Peyer's patch (tissue), 4 donors: ENCODE results near the gene SMAD6. TPM values are rescaled to one million over a fixed set of nuclear protein-coding genes. Genes with fewer than 3 reads are reported as not detected.

ENCODE experiments used
- DNase-seq, 3 donors: peaks; one replicate each; pipeline ENCODE4 v3.0.0-alpha.2; 2017 to 2019
- H3K27ac ChIP-seq, 4 donors: fragments of 200-600 bp; sonication (generic); one replicate each; pipeline ENCODE4 v1.5.1; 2016 to 2019
- H3K27me3 ChIP-seq, 2 donors: fragments of 200-600 bp; sonication (generic); one replicate each; pipeline ENCODE4 v1.5.1; 2019
- H3K36me3 ChIP-seq, 3 donors: fragments of 200-600 bp; sonication (generic); one replicate each; pipeline ENCODE4 v1.5.1; 2016 to 2019
- H3K4me1 ChIP-seq, 4 donors: fragments of 200-600 bp; sonication (generic); one replicate each; pipeline ENCODE4 v1.5.1; 2016 to 2019
- H3K4me3 ChIP-seq, 4 donors: fragments of 200-600 bp; sonication (generic); 1 replicate in 3 of 4; 2 replicates in 1 of 4; pipeline ENCODE4 v1.5.1; 2016 to 2019; ENCODE audit warnings: mild to moderate bottlenecking in 1 of 4
- H3K9me3 ChIP-seq, 4 donors: fragments of 200-600 bp; sonication (generic); one replicate each; pipeline ENCODE4 v1.5.1; 2016 to 2019; ENCODE audit warnings: mild to moderate bottlenecking in 1 of 4
- CTCF ChIP-seq, 6 experiments: fragments of 450-650 bp in 4 of 6; fragments of 200-600 bp in 2 of 6; sonication (generic) in 1 of 6; IDR thresholded peaks; one replicate each; pipeline ENCODE4 v1.5.1; 2017 to 2019; ENCODE audit warnings: antibody characterized with exemption in 6 of 6, mild to moderate bottlenecking in 3 of 6, moderate library complexity in 1 of 6
- POLR2A ChIP-seq, 2 donors: fragments of 450-650 bp; IDR thresholded peaks; one replicate each; pipeline ENCODE4 v1.5.1; 2017; ENCODE audit warnings: antibody characterized with exemption in 2 of 2, mild to moderate bottlenecking in 2 of 2, moderate library complexity in 2 of 2
- total RNA-seq, 4 donors: library from RNA; depleted of rRNA; stranded (reverse); fragments of >200 nt; gene quantifications; one replicate each; pipeline ENCODE4 v1.1.0, GENCODE V29; 2016

The SMAD6 gene
- total RNA-seq, 4 donors from 2014 or later, result 11.0 to 34.9 (median 25.5) TPM

GRCh38 chr15:66675446-66675845 is 26.6 kb upstream of the SMAD6 start:
- Histone ChIP-seq H3K4me1 (peaks cover 0 to 8% (median 0%) of the 10 kb centered on the region in 4 donors), H3K27me3 (no peaks in the 10 kb centered on the region), H3K36me3 (no peaks in the 10 kb centered on the region), H3K9me3 (no peaks in the 10 kb centered on the region), H3K27ac (no peak overlapping the region), H3K4me3 (no peak overlapping the region)
- no peak for DNase-seq
- no peak for TF ChIP-seq CTCF (IDR thresholded peaks at IDR 0.05)
- no peak for TF ChIP-seq POLR2A (IDR thresholded peaks at IDR 0.05)

GRCh38 chr15:66677336-66677735 is 24.7 kb upstream of the SMAD6 start:
- Histone ChIP-seq H3K4me1 (no peaks in the 10 kb centered on the region), H3K9me3 (no peaks in the 10 kb centered on the region), H3K36me3 (no peaks in the 10 kb centered on the region), H3K4me3 (no peak overlapping the region), H3K27ac (no peak overlapping the region), H3K27me3 (no peaks in the 10 kb centered on the region)
- no peak for TF ChIP-seq POLR2A (IDR thresholded peaks at IDR 0.05)
- no peak for TF ChIP-seq CTCF (IDR thresholded peaks at IDR 0.05)
- DNase-seq, result no peak

GRCh38 chr15:66679061-66679656 is 22.9 kb upstream of the SMAD6 start:
- Histone ChIP-seq H3K27ac (no peak overlapping the region), H3K36me3 (no peaks in the 10 kb centered on the region), H3K4me1 (no peaks in the 10 kb centered on the region), H3K4me3 (no peak overlapping the region), H3K27me3 (no peaks in the 10 kb centered on the region), H3K9me3 (no peaks in the 10 kb centered on the region)
- TF ChIP-seq CTCF (IDR thresholded peaks at IDR 0.05) (no peak), POLR2A (IDR thresholded peaks at IDR 0.05) (no peak)
- no peak for DNase-seq

GRCh38 chr15:66679657-66680108 is 22.4 kb upstream of the SMAD6 start:
- no peaks in the 10 kb centered on the region for H3K27me3 ChIP-seq
- H3K9me3 ChIP-seq, result no peaks in the 10 kb centered on the region
- TF ChIP-seq POLR2A (IDR thresholded peaks at IDR 0.05), result no peak
- TF ChIP-seq CTCF (IDR thresholded peaks at IDR 0.05), result no peak
- H3K4me3 ChIP-seq, result no peak overlapping the region
- no peaks in the 10 kb centered on the region for H3K36me3 ChIP-seq
- no peaks in the 10 kb centered on the region for H3K4me1 ChIP-seq
- DNase-seq, result no peak
- H3K27ac ChIP-seq, result no peak overlapping the region

GRCh38 chr15:66680502-66680901 is 21.5 kb upstream of the SMAD6 start:
- H3K27me3 ChIP-seq, result no peaks in the 10 kb centered on the region
- H3K27ac ChIP-seq, result no peak overlapping the region
- TF ChIP-seq POLR2A (IDR thresholded peaks at IDR 0.05), result no peak
- TF ChIP-seq CTCF (IDR thresholded peaks at IDR 0.05), result no peak
- H3K9me3 ChIP-seq, result no peaks in the 10 kb centered on the region
- H3K4me1 ChIP-seq, result no peaks in the 10 kb centered on the region
- no peaks in the 10 kb centered on the region for H3K36me3 ChIP-seq
- H3K4me3 ChIP-seq, result no peak overlapping the region
- DNase-seq, result no peak

- Histone ChIP-seq H3K4me3 (no peak overlapping the region), H3K4me1 (no peaks in the 10 kb centered on the region), H3K27me3 (no peaks in the 10 kb centered on the region), H3K27ac (no peak overlapping the region), H3K9me3 (no peaks in the 10 kb centered on the region), H3K36me3 (no peaks in the 10 kb centered on the region)
- no peak for DNase-seq
- no peak for TF ChIP-seq CTCF (IDR thresholded peaks at IDR 0.05)
- no peak for TF ChIP-seq POLR2A (IDR thresholded peaks at IDR 0.05)
Observed at GRCh38 chr15:66681395-66681794, 20.6 kb upstream of the SMAD6 start.
